Natural killer cell (primary cell): ENCODE measurements around the gene GREB1. TPM values are rescaled to one million over a fixed set of nuclear protein-coding genes. Genes with fewer than 3 reads are reported as not detected.

ENCODE experiments used
- ATAC-seq, 3 donors: fragments of 150-1000 bp in 2 of 3; fragments of 200-7000 bp in 1 of 3; cut with Tn5 transposase; 1 replicate in 1 of 3; 2 replicates in 2 of 3; pipeline ENCODE4 v1.10.0; 2021; ENCODE audit warnings: mild to moderate bottlenecking in 2 of 3, moderate library complexity in 2 of 3
- DNase-seq, 2 donors: peaks; one replicate each; pipeline versions ENCODE4 v3.0.0 to v3.0.0-alpha.2; 2013 to 2021; ENCODE audit warnings: mixed read lengths in 1 of 2
- H3K27ac ChIP-seq: one replicate; pipeline ENCODE4 v1.5.1; 2013; ENCODE audit warnings: mild to moderate bottlenecking, low read length
- H3K27me3 ChIP-seq: one replicate; pipeline ENCODE4 v1.6.1; 2013; ENCODE audit warnings: low read length; ENCODE audit not compliant: control insufficient read depth, insufficient read depth
- H3K36me3 ChIP-seq: one replicate; pipeline ENCODE4 v1.6.1; 2013; ENCODE audit warnings: low read length; ENCODE audit not compliant: control insufficient read depth, insufficient read depth
- H3K4me1 ChIP-seq: one replicate; pipeline ENCODE4 v1.6.1; 2013; ENCODE audit warnings: low read length; ENCODE audit not compliant: control insufficient read depth, insufficient read depth
- H3K4me3 ChIP-seq: one replicate; pipeline ENCODE4 v1.5.1; 2013; ENCODE audit warnings: low read length
- H3K9me3 ChIP-seq: one replicate; pipeline ENCODE4 v1.6.1; 2013; ENCODE audit warnings: low read length; ENCODE audit not compliant: control insufficient read depth, insufficient read depth
- H3K27ac Mint-ChIP-seq, 2 donors: one replicate each; pipeline ENCODE4 v1.8.0; 2022; ENCODE audit warnings: mild to moderate bottlenecking in 2 of 2, mixed read lengths in 2 of 2, moderate library complexity in 1 of 2
- H3K27me3 Mint-ChIP-seq, 2 donors: one replicate each; pipeline ENCODE4 v1.8.0; 2022; ENCODE audit warnings: low read depth in 2 of 2, mixed read lengths in 2 of 2
- H3K36me3 Mint-ChIP-seq: one replicate; pipeline ENCODE4 v1.8.0; 2022; ENCODE audit warnings: mixed read lengths
- H3K4me1 Mint-ChIP-seq, 2 donors: one replicate each; pipeline ENCODE4 v1.8.0; 2022; ENCODE audit warnings: mixed read lengths in 2 of 2
- H3K4me3 Mint-ChIP-seq: one replicate; pipeline ENCODE4 v1.8.0; 2022; ENCODE audit warnings: mild to moderate bottlenecking, moderate library complexity, mixed read lengths
- H3K9me3 Mint-ChIP-seq, 2 donors: one replicate each; pipeline ENCODE4 v1.8.0; 2022; ENCODE audit warnings: mixed read lengths in 2 of 2
- CTCF ChIP-seq: fragments of 200-600 bp; IDR thresholded peaks from one replicate; pipeline ENCODE4 v1.8.0; 2022; ENCODE audit warnings: antibody characterized with exemption
- WGBS: methylation state at CpG from one replicate; pipeline ENCODE4 v1.1.7; 2013; ENCODE audit warnings: missing lambda C conversion rate; ENCODE audit not compliant: insufficient coverage; 5-methylcytosine and 5-hydroxymethylcytosine counted together
- intact Hi-C: fragments of 100-400 bp; cut with micrococcal nuclease; formaldehyde crosslinking; loops from one replicate; pipeline ENCODE4 v1.14.2; 2022
- total RNA-seq, 4 donors: library from RNA; stranded (reverse); fragments of 120-200 nt in 1 of 4; gene quantifications; one replicate each; pipeline versions ENCODE4 v1.2.3 to v1.2.4, GENCODE V29; 2013 to 2022

The GREB1 gene
- total RNA-seq, 3 donors from 2014 or later (not counting 1 experiment from before 2014, with no cell fraction given): 0.85 to 2.5 (median 2.4) TPM

- no peaks in the 10 kb centered on the region for H3K9me3 ChIP-seq
- H3K36me3 ChIP-seq: no peaks in the 10 kb centered on the region
- DNase-seq (no peak), ATAC-seq (no peak)
- H3K4me3 ChIP-seq: no peak overlapping the region
- TF ChIP-seq CTCF: no peak
- Mint-ChIP-seq H3K4me1 (no peaks in the 10 kb centered on the region), H3K27me3 (peaks cover 14 to 15% of the 10 kb centered on the region in 2 donors), H3K36me3 (no peaks in the 10 kb centered on the region), H3K9me3 (no peaks in the 10 kb centered on the region), H3K27ac (no peak overlapping the region), H3K4me3 (no peak overlapping the region)
- intact Hi-C loops: no loop called here
- 49% methylated on average over 5 of the region's 5 CpGs for WGBS
- H3K27me3 ChIP-seq: no peaks in the 10 kb centered on the region
- no peak overlapping the region for H3K27ac ChIP-seq
- no peaks in the 10 kb centered on the region for H3K4me1 ChIP-seq
Measured at GRCh38 chr2:11651856-11652548, 118.2 kb downstream of the GREB1 start.

GRCh38 chr2:11652553-11652952, 118.7 kb downstream of the GREB1 start:
- WGBS: 81% methylated on average over 2 of the region's 3 CpGs
- Mint-ChIP-seq H3K36me3 (no peaks in the 10 kb centered on the region), H3K27ac (no peak overlapping the region), H3K4me1 (no peaks in the 10 kb centered on the region), H3K9me3 (no peaks in the 10 kb centered on the region), H3K27me3 (peaks cover 13 to 14% of the 10 kb centered on the region in 2 donors), H3K4me3 (no peak overlapping the region)
- no peak for TF ChIP-seq CTCF
- H3K4me3 ChIP-seq: no peak overlapping the region
- H3K36me3 ChIP-seq: no peaks in the 10 kb centered on the region
- H3K27ac ChIP-seq: no peak overlapping the region
- intact Hi-C loops: no loop called here
- H3K4me1 ChIP-seq: no peaks in the 10 kb centered on the region
- ATAC-seq: no peak
- H3K9me3 ChIP-seq: no peaks in the 10 kb centered on the region
- DNase-seq: no peak
- no peaks in the 10 kb centered on the region for H3K27me3 ChIP-seq

DNA sequence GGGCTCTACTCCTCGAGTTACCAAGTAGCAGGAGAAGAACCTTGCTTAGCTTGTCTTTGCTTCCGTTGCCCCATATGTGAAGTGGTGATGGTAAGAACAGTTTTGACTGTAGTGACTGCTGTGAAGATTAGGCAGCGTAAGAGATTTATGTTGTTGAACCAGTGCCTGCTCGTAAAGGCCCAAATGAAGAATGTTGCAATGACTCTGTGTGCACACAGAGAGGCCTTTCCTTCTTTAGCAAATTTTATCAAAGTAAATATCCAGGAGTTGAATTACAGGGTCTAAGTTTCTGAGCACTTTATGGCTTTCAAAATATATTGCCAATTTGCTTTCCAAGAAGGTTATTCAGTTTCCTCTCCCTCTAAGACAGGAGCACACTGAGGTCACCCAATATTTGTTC, 121.7 kb downstream of the GREB1 start:
- no peak overlapping the region for H3K4me3 ChIP-seq
- Mint-ChIP-seq H3K4me3 (no peak overlapping the region), H3K9me3 (no peaks in the 10 kb centered on the region), H3K27ac (no peak overlapping the region), H3K36me3 (no peaks in the 10 kb centered on the region), H3K4me1 (no peaks in the 10 kb centered on the region), H3K27me3 (peaks cover 0 to 3% of the 10 kb centered on the region in 2 donors)
- no peak for TF ChIP-seq CTCF
- H3K4me1 ChIP-seq: no peaks in the 10 kb centered on the region
- no peak overlapping the region for H3K27ac ChIP-seq
- DNase-seq (no peak), ATAC-seq (no peak)
- no peaks in the 10 kb centered on the region for H3K36me3 ChIP-seq
- H3K27me3 ChIP-seq: no peaks in the 10 kb centered on the region
- intact Hi-C loops: no loop called here
- WGBS: 82% methylated on average over 4 of the region's 4 CpGs
- H3K9me3 ChIP-seq: no peaks in the 10 kb centered on the region

DNA sequence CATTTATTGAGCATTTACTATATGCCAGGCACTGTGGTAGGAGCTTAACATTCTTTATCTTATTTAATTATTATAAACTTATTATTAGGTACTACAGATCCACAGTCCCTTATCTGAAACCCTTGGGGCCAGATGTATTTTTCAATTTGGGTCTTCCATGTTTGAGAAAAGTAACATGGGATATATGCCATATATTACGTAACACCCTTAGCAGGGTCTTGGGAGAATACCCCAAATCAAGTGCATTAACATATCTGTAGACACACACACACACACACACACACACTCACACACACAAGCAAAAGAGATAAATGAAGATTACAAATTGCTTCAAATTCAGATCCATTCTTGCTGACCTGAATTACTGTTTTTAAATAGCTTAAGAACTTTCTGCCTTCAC, 122.4 kb downstream of the GREB1 start:
- intact Hi-C loops: no loop called here
- Mint-ChIP-seq H3K9me3 (no peaks in the 10 kb centered on the region), H3K27me3 (peaks cover 6 to 8% of the 10 kb centered on the region in 2 donors), H3K36me3 (no peaks in the 10 kb centered on the region), H3K27ac (no peak overlapping the region), H3K4me1 (no peaks in the 10 kb centered on the region), H3K4me3 (no peak overlapping the region)
- DNase-seq: no peak
- Histone ChIP-seq H3K4me1 (no peaks in the 10 kb centered on the region), H3K27me3 (no peaks in the 10 kb centered on the region), H3K4me3 (no peak overlapping the region), H3K36me3 (no peaks in the 10 kb centered on the region), H3K9me3 (no peaks in the 10 kb centered on the region), H3K27ac (no peak overlapping the region)
- TF ChIP-seq CTCF: no peak
- no peak for ATAC-seq
- 83% methylated on average over 1 of the region's 1 CpG for WGBS
